ENCODE measurements around the gene MBTPS2. TPM values are rescaled to one million over a fixed set of nuclear protein-coding genes. Genes with fewer than 3 reads are reported as not detected.

MBTPS2 gene
- total RNA-seq, 1 donor from 2014 or later = 13.6 TPM

GRCh38 chrX:21926527-21927278, 87.3 kb downstream of the MBTPS2 start:
- Histone ChIP-seq H3K9me3 (ENCODE audit: control insufficient read depth in 3 of 3, low read length in 3 of 3) (no peaks in the 10 kb centered on the region), H3K36me3 (ENCODE audit: control insufficient read depth in 3 of 3, insufficient read depth in 3 of 3, low read length in 3 of 3) (no peaks in the 10 kb centered on the region), H3K27me3 (ENCODE audit: control insufficient read depth in 3 of 3, insufficient read depth in 3 of 3, low read length in 3 of 3) (no peaks in the 10 kb centered on the region), H3K27ac (ENCODE audit: low read depth, low read length) (no peak overlapping the region), H3K4me1 (ENCODE audit: control insufficient read depth in 3 of 3, insufficient read depth in 3 of 3, low read length in 3 of 3) (no peaks in the 10 kb centered on the region), H3K9ac (ENCODE audit: low read depth in 1 of 3, low read length in 3 of 3) (no peak overlapping the region), H3K4me3 (ENCODE audit: low read length in 3 of 3) (no peak overlapping the region)

DNA sequence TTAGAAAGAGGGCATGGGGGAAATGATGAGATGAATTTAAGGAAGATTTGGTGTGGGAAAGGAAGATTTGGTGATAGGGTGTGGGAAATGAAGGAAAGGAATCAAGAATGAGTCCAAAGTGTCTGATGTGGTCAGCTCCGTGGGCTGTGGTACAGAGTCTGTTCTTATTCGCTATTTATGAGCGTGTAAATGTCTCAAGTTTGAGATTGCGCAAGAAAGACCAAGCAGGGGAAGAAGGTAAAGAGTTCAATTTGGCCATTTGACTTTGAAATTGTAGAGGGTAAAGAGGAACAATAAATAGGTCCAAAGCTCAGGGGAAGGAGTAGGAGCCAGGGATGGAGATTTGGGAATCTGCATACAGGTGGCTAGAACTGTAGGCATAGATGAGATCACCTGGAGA, 89.8 kb downstream of the MBTPS2 start:
- no peak overlapping the region for H3K27ac ChIP-seq (ENCODE audit: low read depth, low read length)
- H3K27me3 ChIP-seq (ENCODE audit: control insufficient read depth in 3 of 3, insufficient read depth in 3 of 3, low read length in 3 of 3) = no peaks in the 10 kb centered on the region
- no peaks in the 10 kb centered on the region for H3K36me3 ChIP-seq (ENCODE audit: control insufficient read depth in 3 of 3, insufficient read depth in 3 of 3, low read length in 3 of 3)
- no peaks in the 10 kb centered on the region for H3K4me1 ChIP-seq (ENCODE audit: control insufficient read depth in 3 of 3, insufficient read depth in 3 of 3, low read length in 3 of 3)
- H3K9ac ChIP-seq (ENCODE audit: low read depth in 1 of 3, low read length in 3 of 3) = no peak overlapping the region
- no peak overlapping the region for H3K4me3 ChIP-seq (ENCODE audit: low read length in 3 of 3)
- H3K9me3 ChIP-seq (ENCODE audit: control insufficient read depth in 3 of 3, low read length in 3 of 3) = no peaks in the 10 kb centered on the region

GRCh38 chrX:21930986-21931385, 91.6 kb downstream of the MBTPS2 start:
- Histone ChIP-seq H3K9me3 (ENCODE audit: control insufficient read depth in 3 of 3, low read length in 3 of 3) (no peaks in the 10 kb centered on the region), H3K27ac (ENCODE audit: low read depth, low read length) (no peak overlapping the region), H3K27me3 (ENCODE audit: control insufficient read depth in 3 of 3, insufficient read depth in 3 of 3, low read length in 3 of 3) (no peaks in the 10 kb centered on the region), H3K4me3 (ENCODE audit: low read length in 3 of 3) (no peak overlapping the region), H3K9ac (ENCODE audit: low read depth in 1 of 3, low read length in 3 of 3) (no peak overlapping the region), H3K4me1 (ENCODE audit: control insufficient read depth in 3 of 3, insufficient read depth in 3 of 3, low read length in 3 of 3) (no peaks in the 10 kb centered on the region), H3K36me3 (ENCODE audit: control insufficient read depth in 3 of 3, insufficient read depth in 3 of 3, low read length in 3 of 3) (no peaks in the 10 kb centered on the region)

GRCh38 chrX:21932292-21933002, 93.0 kb downstream of the MBTPS2 start:
- Histone ChIP-seq H3K27ac (ENCODE audit: low read depth, low read length) (peak overlapping the region; percentile 0), H3K36me3 (ENCODE audit: control insufficient read depth in 3 of 3, insufficient read depth in 3 of 3, low read length in 3 of 3) (no peaks in the 10 kb centered on the region), H3K9me3 (ENCODE audit: control insufficient read depth in 3 of 3, low read length in 3 of 3) (no peaks in the 10 kb centered on the region), H3K4me1 (ENCODE audit: control insufficient read depth in 3 of 3, insufficient read depth in 3 of 3, low read length in 3 of 3) (no peaks in the 10 kb centered on the region), H3K4me3 (ENCODE audit: low read length in 3 of 3) (no peak overlapping the region), H3K9ac (ENCODE audit: low read depth in 1 of 3, low read length in 3 of 3) (no peak overlapping the region), H3K27me3 (ENCODE audit: control insufficient read depth in 3 of 3, insufficient read depth in 3 of 3, low read length in 3 of 3) (no peaks in the 10 kb centered on the region)

GRCh38 chrX:21933077-21933476, 93.7 kb downstream of the MBTPS2 start:
- no peaks in the 10 kb centered on the region for H3K4me1 ChIP-seq (ENCODE audit: control insufficient read depth in 3 of 3, insufficient read depth in 3 of 3, low read length in 3 of 3)
- H3K36me3 ChIP-seq (ENCODE audit: control insufficient read depth in 3 of 3, insufficient read depth in 3 of 3, low read length in 3 of 3) = no peaks in the 10 kb centered on the region
- H3K27ac ChIP-seq (ENCODE audit: low read depth, low read length) = no peak overlapping the region
- no peak overlapping the region for H3K9ac ChIP-seq (ENCODE audit: low read depth in 1 of 3, low read length in 3 of 3)
- no peaks in the 10 kb centered on the region for H3K27me3 ChIP-seq (ENCODE audit: control insufficient read depth in 3 of 3, insufficient read depth in 3 of 3, low read length in 3 of 3)
- no peak overlapping the region for H3K4me3 ChIP-seq (ENCODE audit: low read length in 3 of 3)
- H3K9me3 ChIP-seq (ENCODE audit: control insufficient read depth in 3 of 3, low read length in 3 of 3) = no peaks in the 10 kb centered on the region

GRCh38 chrX:21934414-21934813, 95.0 kb downstream of the MBTPS2 start:
- H3K4me3 ChIP-seq (ENCODE audit: low read length in 3 of 3) = no peak overlapping the region
- H3K4me1 ChIP-seq (ENCODE audit: control insufficient read depth in 3 of 3, insufficient read depth in 3 of 3, low read length in 3 of 3) = no peaks in the 10 kb centered on the region
- H3K9me3 ChIP-seq (ENCODE audit: control insufficient read depth in 3 of 3, low read length in 3 of 3) = no peaks in the 10 kb centered on the region
- no peak overlapping the region for H3K27ac ChIP-seq (ENCODE audit: low read depth, low read length)
- no peaks in the 10 kb centered on the region for H3K36me3 ChIP-seq (ENCODE audit: control insufficient read depth in 3 of 3, insufficient read depth in 3 of 3, low read length in 3 of 3)
- no peaks in the 10 kb centered on the region for H3K27me3 ChIP-seq (ENCODE audit: control insufficient read depth in 3 of 3, insufficient read depth in 3 of 3, low read length in 3 of 3)
- H3K9ac ChIP-seq (ENCODE audit: low read depth in 1 of 3, low read length in 3 of 3) = no peak overlapping the region

Small RNAs within 50 kb of the gene (small RNA-seq; reads per million reads assigned to genes)
- not detected for gene U73479.1

Other genes with a start within 250 kb of the MBTPS2 start
- under 0.01 TPM for gene KLHL34, start 181.3 kb upstream of the MBTPS2 start, total RNA-seq
- 223 TPM for gene SMPX, start 81.5 kb upstream of the MBTPS2 start, total RNA-seq
- 1.6 TPM for gene YY2, start 16.4 kb downstream of the MBTPS2 start, total RNA-seq
- gene SMS, start 101.1 kb downstream of the MBTPS2 start, total RNA-seq = 64.2 TPM
- gene PHEX, start 192.7 kb downstream of the MBTPS2 start, total RNA-seq = 4.2 TPM